SK-N-SH treated with all-trans-retinoic acid at 6 μM for 48 hours (cell line): Measurements from ENCODE around the gene HLA-DPB1.

ENCODE experiments used
- ATAC-seq: fragments of 200-7000 bp; cut with Tn5 transposase; 3 replicates; pipeline ENCODE4 v1.9.1; 2020; ENCODE audit warnings: mild to moderate bottlenecking, moderate library complexity
- ARNTL ChIP-seq: fragments of 450-650 bp; formaldehyde crosslinking; IDR thresholded peaks from 2 replicates; pipeline ENCODE4 v1.5.0; 2020; ENCODE audit warnings: low read depth, mild to moderate bottlenecking, moderate library complexity, borderline replicate concordance
- BACH2 ChIP-seq: fragments of 250-450 bp; sonication (Bioruptor Pico); IDR thresholded peaks from 2 replicates; pipeline ENCODE4 v1.9.0; 2021; ENCODE audit warnings: mild to moderate bottlenecking, borderline replicate concordance
- CSDC2 ChIP-seq: fragments of 250-450 bp; sonication (Bioruptor Pico); IDR thresholded peaks from 2 replicates; pipeline ENCODE4 v1.5.0; 2020; ENCODE audit warnings: mild to moderate bottlenecking, moderate library complexity
- CSRNP3 ChIP-seq: fragments of 250-450 bp; sonication (Bioruptor Pico); IDR thresholded peaks from 2 replicates; pipeline ENCODE4 v1.5.1; 2021; ENCODE audit warnings: mild to moderate bottlenecking, moderate library complexity
- ESRRG ChIP-seq: fragments of 250-450 bp; sonication (Bioruptor Pico); IDR thresholded peaks from 2 replicates; pipeline ENCODE4 v1.6.1; 2021; ENCODE audit warnings: mild to moderate bottlenecking
- GLIS3 ChIP-seq: fragments of 250-450 bp; sonication (Bioruptor Pico); IDR thresholded peaks from 2 replicates; pipeline ENCODE4 v1.5.0; 2020; ENCODE audit warnings: mild to moderate bottlenecking, moderate library complexity
- ISL1 ChIP-seq: fragments of 250-450 bp; sonication (Bioruptor Pico); IDR thresholded peaks from 2 replicates; pipeline ENCODE4 v2.1.2; 2022; ENCODE audit warnings: mild to moderate bottlenecking, moderate library complexity
- OSR1 ChIP-seq: fragments of 250-450 bp; sonication (Bioruptor Pico); IDR thresholded peaks from 2 replicates; pipeline ENCODE4 v1.8.0; 2022; ENCODE audit warnings: moderate library complexity, mild to moderate bottlenecking, inconsistent platforms
- PATZ1 ChIP-seq: fragments of 250-450 bp; sonication (Bioruptor Pico); IDR thresholded peaks from 2 replicates; pipeline ENCODE4 v1.8.0; 2020; ENCODE audit warnings: mild to moderate bottlenecking, moderate library complexity, borderline replicate concordance
- POU6F1 ChIP-seq: fragments of 250-450 bp; sonication (Bioruptor Pico); IDR thresholded peaks from 2 replicates; pipeline ENCODE4 v1.8.0; 2021; ENCODE audit warnings: low read depth, mild to moderate bottlenecking, moderate library complexity, borderline replicate concordance
- RARB ChIP-seq: fragments of 250-450 bp; sonication (Bioruptor Pico); IDR thresholded peaks from 2 replicates; pipeline ENCODE4 v1.8.0; 2021; ENCODE audit warnings: mild to moderate bottlenecking, moderate library complexity
- SNAI2 ChIP-seq: fragments of 250-450 bp; sonication (Bioruptor Pico); IDR thresholded peaks from 2 replicates; pipeline ENCODE4 v1.5.0; 2020; ENCODE audit warnings: mild to moderate bottlenecking, moderate library complexity
- TCF4 ChIP-seq: fragments of 250-450 bp; sonication (Bioruptor Pico); IDR thresholded peaks from 2 replicates; pipeline ENCODE4 v1.8.0; 2021; ENCODE audit warnings: mild to moderate bottlenecking, moderate library complexity, borderline replicate concordance
- TOX ChIP-seq: fragments of 250-450 bp; sonication (Bioruptor Pico); IDR thresholded peaks from 2 replicates; pipeline ENCODE4 v1.8.0; 2021; ENCODE audit warnings: mild to moderate bottlenecking, moderate library complexity, borderline replicate concordance
- ZC3H10 ChIP-seq: fragments of 250-450 bp; sonication (Bioruptor Pico); IDR thresholded peaks from 2 replicates; pipeline ENCODE4 v1.5.1; 2021; ENCODE audit warnings: mild to moderate bottlenecking, moderate library complexity
- ZFP3 ChIP-seq: fragments of 250-450 bp; sonication (Bioruptor Pico); IDR thresholded peaks from 2 replicates; pipeline ENCODE4 v1.5.0; 2020; ENCODE audit warnings: mild to moderate bottlenecking, moderate library complexity
- ZFP30 ChIP-seq: fragments of 450-650 bp; formaldehyde crosslinking; IDR thresholded peaks from 2 replicates; pipeline ENCODE4 v1.5.0; 2022; ENCODE audit warnings: mild to moderate bottlenecking, moderate library complexity
- ZNF565 ChIP-seq: fragments of 450-650 bp; formaldehyde crosslinking; conservative IDR thresholded peaks from 2 replicates; pipeline ENCODE4 v1.5.0; 2020; ENCODE audit warnings: low read depth, mild to moderate bottlenecking, moderate library complexity
- ZNF70 ChIP-seq: fragments of 450-650 bp; formaldehyde crosslinking; IDR thresholded peaks from 2 replicates; pipeline ENCODE4 v1.5.0; 2020; ENCODE audit warnings: mild to moderate bottlenecking, moderate library complexity
- ZNF8 ChIP-seq: fragments of 450-650 bp; formaldehyde crosslinking; IDR thresholded peaks from 2 replicates; pipeline ENCODE4 v1.5.0; 2020; ENCODE audit warnings: mild to moderate bottlenecking, moderate library complexity
- TF ChIP-seq, protein P1 (sequence below): fragments of 250-450 bp; sonication (Bioruptor Pico); IDR thresholded peaks from 2 replicates; pipeline ENCODE4 v1.5.0; 2020; ENCODE audit warnings: mild to moderate bottlenecking, moderate library complexity
- TF ChIP-seq, protein P2 (sequence below): fragments of 250-450 bp; sonication (Bioruptor Pico); IDR thresholded peaks from 2 replicates; pipeline ENCODE4 v1.5.1; 2020; ENCODE audit warnings: low read depth, mild to moderate bottlenecking, moderate library complexity

HLA-DPB1 gene

DNA sequence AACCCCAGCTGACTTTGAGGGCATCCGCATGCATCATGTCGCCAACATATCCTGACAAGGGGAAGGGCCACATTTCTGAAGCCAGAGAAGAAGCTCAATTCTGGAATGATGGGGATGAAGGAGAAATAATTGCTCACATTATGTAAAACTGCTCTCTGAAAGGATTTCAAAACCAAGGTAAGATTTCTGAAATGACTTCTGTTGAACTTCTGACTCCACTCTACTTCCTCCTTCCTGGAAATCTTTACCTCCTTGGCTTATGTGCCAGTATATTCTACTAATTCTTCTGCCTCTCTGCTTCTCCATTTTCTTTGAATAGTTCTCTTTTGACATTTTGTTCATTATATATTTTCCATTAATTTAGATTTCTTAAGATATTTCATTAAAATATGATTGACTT is 31.9 kb downstream of the HLA-DPB1 start (continued):
- no peak for TF ChIP-seq BACH2 (CRISPR knock-in tag)
- TF ChIP-seq CSDC2, result no peak
- no peak for TF ChIP-seq TCF4 (CRISPR knock-in tag)
- TF ChIP-seq ZNF565, result no peak
- TF ChIP-seq ZNF8 (CRISPR knock-in tag), result no peak

GRCh38 chr6:33108307-33108706 is 32.5 kb downstream of the HLA-DPB1 start:
- TF ChIP-seq PATZ1, result no peak
- TF ChIP-seq ZFP30 (CRISPR knock-in tag), result no peak
- no peak for TF ChIP-seq RARB (CRISPR knock-in tag)
- TF ChIP-seq, protein P1, sequence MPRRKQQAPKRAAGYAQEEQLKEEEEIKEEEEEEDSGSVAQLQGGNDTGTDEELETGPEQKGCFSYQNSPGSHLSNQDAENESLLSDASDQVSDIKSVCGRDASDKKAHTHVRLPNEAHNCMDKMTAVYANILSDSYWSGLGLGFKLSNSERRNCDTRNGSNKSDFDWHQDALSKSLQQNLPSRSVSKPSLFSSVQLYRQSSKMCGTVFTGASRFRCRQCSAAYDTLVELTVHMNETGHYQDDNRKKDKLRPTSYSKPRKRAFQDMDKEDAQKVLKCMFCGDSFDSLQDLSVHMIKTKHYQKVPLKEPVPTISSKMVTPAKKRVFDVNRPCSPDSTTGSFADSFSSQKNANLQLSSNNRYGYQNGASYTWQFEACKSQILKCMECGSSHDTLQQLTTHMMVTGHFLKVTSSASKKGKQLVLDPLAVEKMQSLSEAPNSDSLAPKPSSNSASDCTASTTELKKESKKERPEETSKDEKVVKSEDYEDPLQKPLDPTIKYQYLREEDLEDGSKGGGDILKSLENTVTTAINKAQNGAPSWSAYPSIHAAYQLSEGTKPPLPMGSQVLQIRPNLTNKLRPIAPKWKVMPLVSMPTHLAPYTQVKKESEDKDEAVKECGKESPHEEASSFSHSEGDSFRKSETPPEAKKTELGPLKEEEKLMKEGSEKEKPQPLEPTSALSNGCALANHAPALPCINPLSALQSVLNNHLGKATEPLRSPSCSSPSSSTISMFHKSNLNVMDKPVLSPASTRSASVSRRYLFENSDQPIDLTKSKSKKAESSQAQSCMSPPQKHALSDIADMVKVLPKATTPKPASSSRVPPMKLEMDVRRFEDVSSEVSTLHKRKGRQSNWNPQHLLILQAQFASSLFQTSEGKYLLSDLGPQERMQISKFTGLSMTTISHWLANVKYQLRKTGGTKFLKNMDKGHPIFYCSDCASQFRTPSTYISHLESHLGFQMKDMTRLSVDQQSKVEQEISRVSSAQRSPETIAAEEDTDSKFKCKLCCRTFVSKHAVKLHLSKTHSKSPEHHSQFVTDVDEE (CRISPR knock-in tag), result no peak
- no peak for TF ChIP-seq ZNF8 (CRISPR knock-in tag)
- TF ChIP-seq, protein P2, sequence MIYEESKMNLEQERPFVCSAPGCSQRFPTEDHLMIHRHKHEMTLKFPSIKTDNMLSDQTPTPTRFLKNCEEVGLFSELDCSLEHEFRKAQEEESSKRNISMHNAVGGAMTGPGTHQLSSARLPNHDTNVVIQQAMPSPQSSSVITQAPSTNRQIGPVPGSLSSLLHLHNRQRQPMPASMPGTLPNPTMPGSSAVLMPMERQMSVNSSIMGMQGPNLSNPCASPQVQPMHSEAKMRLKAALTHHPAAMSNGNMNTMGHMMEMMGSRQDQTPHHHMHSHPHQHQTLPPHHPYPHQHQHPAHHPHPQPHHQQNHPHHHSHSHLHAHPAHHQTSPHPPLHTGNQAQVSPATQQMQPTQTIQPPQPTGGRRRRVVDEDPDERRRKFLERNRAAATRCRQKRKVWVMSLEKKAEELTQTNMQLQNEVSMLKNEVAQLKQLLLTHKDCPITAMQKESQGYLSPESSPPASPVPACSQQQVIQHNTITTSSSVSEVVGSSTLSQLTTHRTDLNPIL (CRISPR knock-in tag), result no peak
- TF ChIP-seq ARNTL (CRISPR knock-in tag), result no peak
- no peak for TF ChIP-seq GLIS3
- no peak for TF ChIP-seq SNAI2 (CRISPR knock-in tag)
- no peak for TF ChIP-seq POU6F1 (CRISPR knock-in tag)
- TF ChIP-seq CSDC2, result no peak
- no peak for TF ChIP-seq CSRNP3
- no peak for TF ChIP-seq OSR1 (CRISPR knock-in tag)
- TF ChIP-seq ZC3H10 (CRISPR knock-in tag), result no peak
- no peak for TF ChIP-seq TCF4 (CRISPR knock-in tag)
- TF ChIP-seq ESRRG (CRISPR knock-in tag), result no peak
- TF ChIP-seq TOX (CRISPR knock-in tag), result no peak
- no peak for TF ChIP-seq ISL1
- ATAC-seq, result no peak

DNA sequence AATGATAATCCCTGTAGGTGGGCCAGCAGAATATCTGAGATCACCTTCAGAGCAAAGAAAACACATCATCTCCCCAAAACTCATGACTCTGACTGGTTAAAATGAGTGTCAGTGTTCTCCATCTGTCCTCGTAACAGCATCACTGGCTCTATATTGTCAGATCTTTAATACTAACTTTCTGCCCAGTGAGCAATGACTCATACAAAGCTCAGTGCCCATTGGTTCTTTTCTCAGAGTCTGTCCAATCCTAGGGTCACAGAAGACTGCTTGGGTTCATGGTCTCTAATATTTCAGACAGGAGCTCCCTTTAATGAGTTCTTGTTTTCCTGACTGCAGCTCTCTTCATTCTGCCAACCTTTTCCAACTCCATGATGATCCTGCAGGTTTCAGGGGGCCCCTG is 36.4 kb downstream of the HLA-DPB1 start:
- ATAC-seq, result peak; percentile 100

More for the DNA sequence above, 36.4 kb downstream of the HLA-DPB1 start:
- TF ChIP-seq GLIS3 (no peak), ZFP3 (CRISPR knock-in tag) (no peak), RARB (CRISPR knock-in tag) (no peak), ZNF565 (no peak), ZNF70 (CRISPR knock-in tag) (no peak), TOX (CRISPR knock-in tag) (no peak), ISL1 (no peak), BACH2 (CRISPR knock-in tag) (no peak), ZNF8 (CRISPR knock-in tag) (no peak), ESRRG (CRISPR knock-in tag) (no peak), ZFP30 (CRISPR knock-in tag) (no peak), PATZ1 (no peak)
- TF ChIP-seq, protein P1 (CRISPR knock-in tag), result no peak
- TF ChIP-seq, all 23 proteins: peak for 0
